ENCODE data around the gene ADGRV1. TPM values are rescaled to one million over a fixed set of nuclear protein-coding genes. Genes with fewer than 3 reads are reported as not detected.

Gene ADGRV1
- polyA plus RNA-seq, 3 donors, result 0.18 to 0.33 TPM; not detected in 1

- no peak overlapping the region for H3K9ac ChIP-seq (ENCODE audit: insufficient read depth, low read length, poor library complexity, severe bottlenecking)
- H4K20me1 ChIP-seq (ENCODE audit: insufficient read depth, low read length), result no peaks in the 10 kb centered on the region
- WGBS (ENCODE audit: insufficient coverage), result 91% methylated on average over 6 of the region's 6 CpGs
- no peaks in the 10 kb centered on the region for H3K27me3 ChIP-seq (ENCODE audit: control insufficient read depth in 2 of 2, insufficient read depth in 2 of 2, low read length in 2 of 2)
- Mint-ChIP-seq H3K36me3 (no peaks in the 10 kb centered on the region), H3K4me3 (no peak overlapping the region), H3K27ac (no peak overlapping the region), H3K9me3 (peaks cover 0 to 1% (median 0%) of the 10 kb centered on the region in 7 donors), H3K4me1 (no peaks in the 10 kb centered on the region), H3K27me3 (ENCODE audit: low read depth in 3 of 3) (peaks cover 0 to 2% (median 0%) of the 10 kb centered on the region in 3 donors)
- no peaks in the 10 kb centered on the region for H3K79me2 ChIP-seq (ENCODE audit: insufficient read depth, low read length)
- no peaks in the 10 kb centered on the region for H3K9me3 ChIP-seq (replicated peaks in 1 of 2; ENCODE audit: control insufficient read depth in 1 of 2, insufficient read depth in 1 of 2, low read length in 2 of 2)
- H3K4me1 ChIP-seq (ENCODE audit: control insufficient read depth in 1 of 2, insufficient read depth in 2 of 2, low read length in 2 of 2), result no peaks in the 10 kb centered on the region
- intact Hi-C loops (cut with micrococcal nuclease), result no loop called here
- H2AFZ ChIP-seq (ENCODE audit: insufficient read depth, low read depth, low read length, poor library complexity, severe bottlenecking), result no peak overlapping the region
- DNase-seq, result no peak
- H3K4me2 ChIP-seq (replicated peaks; ENCODE audit: extremely low read depth, low read length, poor library complexity, severe bottlenecking), result no peak overlapping the region
- H3K27ac ChIP-seq (ENCODE audit: low read depth in 1 of 2, low read length in 2 of 2), result no peak overlapping the region
- no peaks in the 10 kb centered on the region for H3K36me3 ChIP-seq (replicated peaks in 1 of 2; ENCODE audit: control insufficient read depth in 1 of 2, insufficient read depth in 2 of 2, low read length in 2 of 2)
- H3K4me3 ChIP-seq (replicated peaks in 1 of 3; ENCODE audit: low read depth in 2 of 3, low read length in 3 of 3), result no peak overlapping the region
- no peak for TF ChIP-seq CTCF (IDR thresholded peaks at IDR 0.05)
These were observed 219.4 kb downstream of the ADGRV1 start for GRCh38 chr5:90777959-90778358.

DNA sequence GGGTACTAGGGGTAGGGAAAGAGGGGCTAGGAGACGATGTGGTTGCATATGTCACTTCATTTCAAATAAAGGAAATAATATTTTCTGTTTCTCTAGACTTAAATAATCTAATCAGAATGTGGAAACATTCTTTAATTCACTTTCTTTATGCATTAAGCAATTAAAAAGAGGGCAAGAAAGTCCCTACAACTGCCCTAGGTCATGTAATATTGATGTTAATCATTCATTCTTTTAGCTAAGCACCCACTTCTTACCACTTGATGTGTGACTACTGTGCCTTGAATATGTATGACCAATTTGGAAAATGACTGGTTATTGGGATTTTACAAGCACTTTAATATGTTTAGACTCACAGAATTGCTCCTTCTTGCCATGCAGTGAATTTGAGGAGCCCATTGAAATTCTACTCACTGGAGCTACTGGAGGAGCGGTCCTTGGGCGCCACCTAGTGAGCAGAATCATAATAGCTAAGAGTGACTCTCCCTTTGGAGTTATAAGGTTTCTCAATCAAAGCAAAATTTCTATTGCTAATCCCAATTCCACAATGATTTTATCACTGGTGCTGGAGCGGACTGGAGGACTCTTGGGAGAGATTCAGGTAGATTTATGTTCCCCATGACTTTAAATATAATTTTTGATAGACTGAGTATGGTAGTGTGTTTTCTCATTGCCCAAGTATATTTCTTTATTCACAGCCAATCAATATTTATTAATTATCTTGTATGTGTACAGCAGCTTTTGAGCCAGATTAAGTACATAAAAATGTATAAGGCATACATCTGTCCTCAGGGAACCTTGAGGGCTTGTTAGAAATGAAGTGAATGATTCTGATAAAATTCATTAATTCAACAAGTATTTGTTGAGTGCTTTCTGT lies 225.1 kb downstream of the ADGRV1 start:
- no peaks in the 10 kb centered on the region for H3K27me3 ChIP-seq (ENCODE audit: control insufficient read depth in 2 of 2, insufficient read depth in 2 of 2, low read length in 2 of 2)
- H3K9me3 ChIP-seq (replicated peaks in 1 of 2; ENCODE audit: control insufficient read depth in 1 of 2, insufficient read depth in 1 of 2, low read length in 2 of 2), result no peaks in the 10 kb centered on the region
- no peaks in the 10 kb centered on the region for H3K9me3 Mint-ChIP-seq
- H4K20me1 ChIP-seq (ENCODE audit: insufficient read depth, low read length), result no peaks in the 10 kb centered on the region
- H3K4me2 ChIP-seq (replicated peaks; ENCODE audit: extremely low read depth, low read length, poor library complexity, severe bottlenecking), result no peak overlapping the region
- peak; percentile 97 for TF ChIP-seq CTCF (IDR thresholded peaks at IDR 0.05)
- no peak overlapping the region for H3K27ac ChIP-seq (ENCODE audit: low read depth in 1 of 2, low read length in 2 of 2)
- intact Hi-C loops (cut with micrococcal nuclease), result no loop called here
- H3K4me1 ChIP-seq (ENCODE audit: control insufficient read depth in 1 of 2, insufficient read depth in 2 of 2, low read length in 2 of 2), result no peaks in the 10 kb centered on the region
- H3K9ac ChIP-seq (ENCODE audit: insufficient read depth, low read length, poor library complexity, severe bottlenecking), result no peak overlapping the region
- H3K4me3 Mint-ChIP-seq, result no peak overlapping the region
- no peak overlapping the region for H3K27ac Mint-ChIP-seq
- H2AFZ ChIP-seq (ENCODE audit: insufficient read depth, low read depth, low read length, poor library complexity, severe bottlenecking), result no peak overlapping the region
- no peaks in the 10 kb centered on the region for H3K79me2 ChIP-seq (ENCODE audit: insufficient read depth, low read length)
- peaks cover 3% of the 10 kb centered on the region for H3K4me1 Mint-ChIP-seq
- no peak overlapping the region for H3K4me3 ChIP-seq (replicated peaks in 1 of 3; ENCODE audit: low read depth in 2 of 3, low read length in 3 of 3)
- no CpG with 5 or more reads among the region's 4 CpGs for WGBS (ENCODE audit: insufficient coverage)
- no peaks in the 10 kb centered on the region for H3K36me3 ChIP-seq (replicated peaks in 1 of 2; ENCODE audit: control insufficient read depth in 1 of 2, insufficient read depth in 2 of 2, low read length in 2 of 2)
- no peaks in the 10 kb centered on the region for H3K27me3 Mint-ChIP-seq (ENCODE audit: low read depth in 3 of 3)
- peak; percentile 44 to 66 (median 60) for DNase-seq
- H3K36me3 Mint-ChIP-seq, result no peaks in the 10 kb centered on the region

Data from CD14-positive monocyte (primary cell).